Endothelial cell of umbilical vein (primary cell): ENCODE data around the gene LOXHD1. TPM values are rescaled to one million over a fixed set of nuclear protein-coding genes. Genes with fewer than 3 reads are reported as not detected.

Source experiments
- BruUV-seq: library from RNA; stranded (reverse); fragments of 400-500 nt; replicated peaks from 2 replicates; lab custom pipeline; 2021; lab: Mats Ljungman, UMichigan
- CTCF ChIA-PET: fragments of 300-600, 350-600 bp; sonication (Branson Sonifier 250); formaldehyde crosslinking; loops from one replicate; lab custom pipeline; 2021; ENCODE audit warnings: antibody characterized with exemption, inconsistent platforms; lab: Charles Lee
- POLR2A ChIA-PET: fragments of 300-600, 350-600 bp; sonication (Branson Sonifier 250); formaldehyde crosslinking; loops from one replicate; lab custom pipeline; 2021; ENCODE audit warnings: antibody characterized with exemption, inconsistent platforms; lab: Charles Lee
- DNase-seq: peaks from one replicate; pipeline ENCODE4 v3.0.0-alpha.2; 2011; ENCODE audit warnings: low read depth, low spot score
- FAIRE-seq: peaks from 2 replicates; lab custom pipeline; 2011; peaks lifted over from hg19 to GRCh38; lab: Jason Lieb, UNC
- H2AFZ ChIP-seq: 2 replicates; pipeline ENCODE4 v1.6.0; 2012; ENCODE audit warnings: low read depth, low read length, control low read depth, inconsistent platforms
- H3K27ac ChIP-seq: 2 replicates; pipeline ENCODE4 v1.5.1; 2011; ENCODE audit warnings: low read depth, mild to moderate bottlenecking, control low read depth, low read length, moderate library complexity; ENCODE audit not compliant: insufficient read depth
- H3K27me3 ChIP-seq, 2 experiments: 2 replicates each; pipeline versions ENCODE4 v1.6.0 to v1.6.1; 2011; ENCODE audit warnings: low read length in 2 of 2, mixed read lengths in 1 of 2; ENCODE audit not compliant: control insufficient read depth in 2 of 2, insufficient read depth in 2 of 2
- H3K36me3 ChIP-seq, 2 experiments: 2 replicates in 1 of 2; 3 replicates in 1 of 2; pipeline ENCODE4 v1.5.1; 2011; ENCODE audit warnings: low read length in 2 of 2, mild to moderate bottlenecking in 1 of 2, moderate library complexity in 1 of 2; ENCODE audit not compliant: control insufficient read depth in 2 of 2, insufficient read depth in 2 of 2; ENCODE audit errors: extremely low read depth in 1 of 2
- H3K4me1 ChIP-seq: 3 replicates; pipeline ENCODE4 v1.5.1; 2011; ENCODE audit warnings: mild to moderate bottlenecking, low read length; ENCODE audit not compliant: control insufficient read depth, insufficient read depth; ENCODE audit errors: extremely low read depth
- H3K4me2 ChIP-seq: 2 replicates; pipeline ENCODE4 v1.6.1; 2011; ENCODE audit warnings: low read length, control low read depth, mixed read lengths; ENCODE audit not compliant: insufficient read depth
- H3K4me3 ChIP-seq, 3 experiments: fragments of 200-600 bp in 1 of 3; sonication (generic), shearing (Covaris generic) in 1 of 3; replicated peaks in 1 of 3; 2 replicates each; pipeline ENCODE4 v1.5.1; 2011 to 2016; ENCODE audit warnings: control low read depth in 3 of 3, low read length in 3 of 3, mild to moderate bottlenecking in 2 of 3, inconsistent platforms in 1 of 3, low read depth in 1 of 3, moderate library complexity in 1 of 3; ENCODE audit not compliant: insufficient read depth in 1 of 3
- H3K79me2 ChIP-seq: 2 replicates; pipeline ENCODE4 v1.6.0; 2012; ENCODE audit warnings: low read length, inconsistent platforms; ENCODE audit not compliant: control insufficient read depth, insufficient read depth
- H3K9ac ChIP-seq: replicated peaks from 2 replicates; pipeline ENCODE3; 2011; ENCODE audit warnings: low read length, control low read depth; ENCODE audit not compliant: insufficient read depth; ENCODE audit errors: extremely low read depth
- H3K9me1 ChIP-seq: replicated peaks from 3 replicates; pipeline ENCODE4 v1.6.0; 2011; ENCODE audit warnings: mild to moderate bottlenecking, low read length; ENCODE audit not compliant: control insufficient read depth, insufficient read depth; ENCODE audit errors: extremely low read depth
- H3K9me3 ChIP-seq: replicated peaks from 2 replicates; pipeline ENCODE4 v1.5.1; 2012; ENCODE audit warnings: low read length, inconsistent platforms; ENCODE audit not compliant: control insufficient read depth, insufficient read depth
- H4K20me1 ChIP-seq: replicated peaks from 2 replicates; pipeline ENCODE3; 2011; ENCODE audit warnings: mild to moderate bottlenecking, low read length; ENCODE audit not compliant: control insufficient read depth, insufficient read depth; ENCODE audit errors: extremely low read depth
- CTCF ChIP-seq, 2 donors: IDR thresholded peaks; 1 replicate in 1 of 2; 2 replicates in 1 of 2; pipeline ENCODE4 v1.5.1; 2011; ENCODE audit warnings: low read length in 2 of 2, mild to moderate bottlenecking in 2 of 2, moderate library complexity in 2 of 2, control low read depth in 1 of 2, inconsistent platforms in 1 of 2, low read depth in 1 of 2; ENCODE audit not compliant: insufficient read depth in 1 of 2; ENCODE audit errors: extremely low read depth in 1 of 2
- EZH2 ChIP-seq: IDR thresholded peaks from 2 replicates; pipeline ENCODE4 v1.6.1; 2012; ENCODE audit warnings: borderline replicate concordance, low read depth, mild to moderate bottlenecking, moderate library complexity, low read length, inconsistent platforms; ENCODE audit not compliant: severe bottlenecking
- FOS ChIP-seq: IDR thresholded peaks from 2 replicates; pipeline ENCODE4 v1.6.1; 2011; ENCODE audit warnings: mild to moderate bottlenecking, low read length, moderate library complexity, borderline replicate concordance; ENCODE audit not compliant: insufficient read depth
- GATA2 ChIP-seq: IDR thresholded peaks from 2 replicates; pipeline ENCODE4 v1.7.0; 2011; ENCODE audit warnings: low read depth, mild to moderate bottlenecking, moderate library complexity, mixed read lengths, low read length; ENCODE audit not compliant: insufficient read length, insufficient read depth
- JUN ChIP-seq: IDR thresholded peaks from 2 replicates; pipeline ENCODE4 v1.6.1; 2011; ENCODE audit warnings: borderline replicate concordance, low read depth; ENCODE audit not compliant: insufficient read length, insufficient read depth
- MAX ChIP-seq: IDR thresholded peaks from 2 replicates; pipeline ENCODE4 v1.6.1; 2011; ENCODE audit not compliant: insufficient read depth, insufficient read length
- MYC ChIP-seq: IDR thresholded peaks from one replicate; pipeline ENCODE4 v1.6.1; 2011; ENCODE audit warnings: mild to moderate bottlenecking, low read depth, low read length
- POLR2A ChIP-seq: IDR thresholded peaks from 2 replicates; pipeline ENCODE4 v1.6.1; 2012; ENCODE audit warnings: low read depth, mild to moderate bottlenecking, control low read depth, low read length
- POLR2AphosphoS5 ChIP-seq: IDR thresholded peaks from 2 replicates; pipeline ENCODE4 v1.6.1; 2012; ENCODE audit warnings: low read depth, mild to moderate bottlenecking, control low read depth, low read length, moderate library complexity; ENCODE audit not compliant: insufficient read depth
- dilution Hi-C: fragments of 300-500 bp; cut with MboI; formaldehyde crosslinking; loops from one replicate; pipeline ENCODE4 v1.15.0; 2019; ENCODE audit warnings: low sequenced_read_pairs; ENCODE audit not compliant: extremely low pct_ligation_motif_present
- intact Hi-C: fragments of 100-400 bp; cut with micrococcal nuclease; formaldehyde crosslinking; loops from one replicate; pipeline ENCODE4 v1.10.0; 2022
- polyA plus RNA-seq, 4 experiments: library from polyadenylated mRNA; depleted of rRNA in 3 of 4; stranded (reverse) in 3 of 4; unstranded in 1 of 4; fragments of >200 nt; gene quantifications; 2 replicates each; pipeline versions ENCODE4 v1.2.1 to v1.2.3, GENCODE V29; 2011 to 2012; ENCODE audit warnings: missing spikeins in 1 of 4
- total RNA-seq: library from RNA; stranded (reverse); gene quantifications from 2 replicates; pipeline ENCODE4 v1.2.3, GENCODE V29; 2021

LOXHD1 gene
- total and polyA plus RNA-seq, 2 donors (not counting 3 experiments of a cell fraction or from before 2014, with no cell fraction given) = not detected

- Histone ChIP-seq H3K9me1 (no peaks in the 10 kb centered on the region), H3K79me2 (no peaks in the 10 kb centered on the region), H2AFZ (no peak overlapping the region), H4K20me1 (no peaks in the 10 kb centered on the region), H3K9ac (no peak overlapping the region), H3K27me3 (no peaks in the 10 kb centered on the region), H3K36me3 (no peaks in the 10 kb centered on the region), H3K4me2 (no peak overlapping the region), H3K4me1 (no peaks in the 10 kb centered on the region), H3K9me3 (no peaks in the 10 kb centered on the region), H3K27ac (no peak overlapping the region), H3K4me3 (no peak overlapping the region)
- dilution Hi-C loops (no loop called here), intact Hi-C loops (no loop called here)
- no TSS peak for BruUV-seq
- ChIA-PET CTCF (interaction anchor here (1.2 to 1.5 kb wide), 2 partner anchors 178 to 285 kb away, joined by 3 to 4 read pairs; a partner anchor contains a TSS), POLR2A (no interaction called here)
- TF ChIP-seq CTCF (IDR thresholded peaks at IDR 0.05; ENCODE audit: extremely low read depth in 1 of 2, insufficient read depth in 1 of 2, low read depth in 1 of 2, low read length in 2 of 2) = no peak
- TF ChIP-seq POLR2AphosphoS5 = no peak
- TF ChIP-seq MYC = no peak
- no peak for TF ChIP-seq EZH2
- no peak for TF ChIP-seq JUN
- no peak for TF ChIP-seq FOS
- TF ChIP-seq GATA2 = no peak
- no peak for TF ChIP-seq MAX
- no peak for TF ChIP-seq POLR2A
- FAIRE-seq = no peak
- DNase-seq = no peak
These were observed 198.5 kb downstream of the LOXHD1 start for GRCh38 chr18:46458472-46458871.
